GM12872 (cell line): ENCODE results near the gene PREX1.

Experiments
- TF ChIP-seq, protein P1 (sequence below): IDR thresholded peaks from 3 replicates; pipeline ENCODE4 v1.5.1; 2011; ENCODE audit warnings: low read depth, mild to moderate bottlenecking, low read length, moderate library complexity; ENCODE audit not compliant: insufficient read depth

The PREX1 gene

GRCh38 chr20:48808382-48809034, 19.3 kb downstream of the PREX1 start:
- TF ChIP-seq, protein P1, sequence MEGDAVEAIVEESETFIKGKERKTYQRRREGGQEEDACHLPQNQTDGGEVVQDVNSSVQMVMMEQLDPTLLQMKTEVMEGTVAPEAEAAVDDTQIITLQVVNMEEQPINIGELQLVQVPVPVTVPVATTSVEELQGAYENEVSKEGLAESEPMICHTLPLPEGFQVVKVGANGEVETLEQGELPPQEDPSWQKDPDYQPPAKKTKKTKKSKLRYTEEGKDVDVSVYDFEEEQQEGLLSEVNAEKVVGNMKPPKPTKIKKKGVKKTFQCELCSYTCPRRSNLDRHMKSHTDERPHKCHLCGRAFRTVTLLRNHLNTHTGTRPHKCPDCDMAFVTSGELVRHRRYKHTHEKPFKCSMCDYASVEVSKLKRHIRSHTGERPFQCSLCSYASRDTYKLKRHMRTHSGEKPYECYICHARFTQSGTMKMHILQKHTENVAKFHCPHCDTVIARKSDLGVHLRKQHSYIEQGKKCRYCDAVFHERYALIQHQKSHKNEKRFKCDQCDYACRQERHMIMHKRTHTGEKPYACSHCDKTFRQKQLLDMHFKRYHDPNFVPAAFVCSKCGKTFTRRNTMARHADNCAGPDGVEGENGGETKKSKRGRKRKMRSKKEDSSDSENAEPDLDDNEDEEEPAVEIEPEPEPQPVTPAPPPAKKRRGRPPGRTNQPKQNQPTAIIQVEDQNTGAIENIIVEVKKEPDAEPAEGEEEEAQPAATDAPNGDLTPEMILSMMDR, result no peak

- TF ChIP-seq, protein P1, result no peak
These were observed 20.0 kb downstream of the PREX1 start for GRCh38 chr20:48807586-48808381.

- TF ChIP-seq, protein P1, result no peak
These were observed 20.7 kb downstream of the PREX1 start for GRCh38 chr20:48807051-48807450.

DNA sequence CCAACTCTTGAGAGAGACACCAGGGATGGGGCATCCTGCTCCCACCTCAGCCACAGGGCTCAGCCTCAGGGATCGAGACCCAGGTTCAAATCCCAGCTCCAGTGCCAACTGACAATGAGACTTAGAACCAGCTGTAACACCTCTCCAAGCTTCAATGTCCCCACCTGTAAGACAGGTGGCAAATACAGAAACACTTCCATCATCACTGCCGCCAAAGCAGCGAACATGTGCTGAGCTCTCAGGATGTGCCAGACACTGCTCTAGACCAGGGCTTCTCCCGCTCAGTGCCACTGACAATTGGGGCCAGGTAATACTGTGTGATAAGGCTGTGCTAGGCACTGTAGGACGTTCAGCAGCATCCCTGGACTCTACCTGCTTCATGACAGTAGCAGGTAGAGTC, 22.1 kb downstream of the PREX1 start:
- TF ChIP-seq, protein P1, result no peak

DNA sequence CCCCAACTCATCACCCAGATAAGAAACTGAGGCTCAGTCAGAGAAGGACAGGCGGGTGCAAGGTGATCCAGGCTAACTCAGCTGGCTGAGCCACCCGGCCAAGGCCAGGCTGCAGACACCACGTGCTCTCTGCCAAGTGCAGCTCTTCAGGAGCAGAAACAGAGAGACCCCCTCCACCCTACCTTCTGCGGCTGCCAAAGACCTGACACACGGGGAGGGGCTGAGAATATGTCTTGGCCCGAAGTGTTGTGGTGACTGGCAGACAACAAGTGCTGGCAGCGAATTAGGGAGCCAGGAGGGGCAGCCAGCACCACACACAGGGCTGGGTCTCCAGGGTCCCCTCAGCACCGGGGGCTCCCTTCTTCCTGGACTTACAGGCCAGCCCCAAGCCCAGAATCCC, 22.5 kb downstream of the PREX1 start:
- TF ChIP-seq, protein P1, result no peak

- TF ChIP-seq, protein P1, result no peak
These were observed 23.4 kb downstream of the PREX1 start for GRCh38 chr20:48804300-48804980.
